GM10266 (cell line): ENCODE results near the gene SMIM36.
A peak's percentile ranks its signal among the peaks of the same experiment; 100 is the strongest.

Experiments
- DNase-seq: peaks from one replicate; pipeline ENCODE4 v3.0.0; 2012; ENCODE audit errors: extremely low spot score
- TF ChIP-seq, protein P1 (sequence below): IDR thresholded peaks from 2 replicates; pipeline ENCODE4 v1.5.1; 2012; ENCODE audit warnings: mild to moderate bottlenecking, low read depth; ENCODE audit not compliant: control insufficient read depth, insufficient read depth; ENCODE audit errors: missing control alignments

Gene SMIM36

GRCh38 chr17:55540414-55541091, 29.3 kb upstream of the SMIM36 start:
- TF ChIP-seq, protein P1, sequence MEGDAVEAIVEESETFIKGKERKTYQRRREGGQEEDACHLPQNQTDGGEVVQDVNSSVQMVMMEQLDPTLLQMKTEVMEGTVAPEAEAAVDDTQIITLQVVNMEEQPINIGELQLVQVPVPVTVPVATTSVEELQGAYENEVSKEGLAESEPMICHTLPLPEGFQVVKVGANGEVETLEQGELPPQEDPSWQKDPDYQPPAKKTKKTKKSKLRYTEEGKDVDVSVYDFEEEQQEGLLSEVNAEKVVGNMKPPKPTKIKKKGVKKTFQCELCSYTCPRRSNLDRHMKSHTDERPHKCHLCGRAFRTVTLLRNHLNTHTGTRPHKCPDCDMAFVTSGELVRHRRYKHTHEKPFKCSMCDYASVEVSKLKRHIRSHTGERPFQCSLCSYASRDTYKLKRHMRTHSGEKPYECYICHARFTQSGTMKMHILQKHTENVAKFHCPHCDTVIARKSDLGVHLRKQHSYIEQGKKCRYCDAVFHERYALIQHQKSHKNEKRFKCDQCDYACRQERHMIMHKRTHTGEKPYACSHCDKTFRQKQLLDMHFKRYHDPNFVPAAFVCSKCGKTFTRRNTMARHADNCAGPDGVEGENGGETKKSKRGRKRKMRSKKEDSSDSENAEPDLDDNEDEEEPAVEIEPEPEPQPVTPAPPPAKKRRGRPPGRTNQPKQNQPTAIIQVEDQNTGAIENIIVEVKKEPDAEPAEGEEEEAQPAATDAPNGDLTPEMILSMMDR: no peak
- DNase-seq: no peak

DNA sequence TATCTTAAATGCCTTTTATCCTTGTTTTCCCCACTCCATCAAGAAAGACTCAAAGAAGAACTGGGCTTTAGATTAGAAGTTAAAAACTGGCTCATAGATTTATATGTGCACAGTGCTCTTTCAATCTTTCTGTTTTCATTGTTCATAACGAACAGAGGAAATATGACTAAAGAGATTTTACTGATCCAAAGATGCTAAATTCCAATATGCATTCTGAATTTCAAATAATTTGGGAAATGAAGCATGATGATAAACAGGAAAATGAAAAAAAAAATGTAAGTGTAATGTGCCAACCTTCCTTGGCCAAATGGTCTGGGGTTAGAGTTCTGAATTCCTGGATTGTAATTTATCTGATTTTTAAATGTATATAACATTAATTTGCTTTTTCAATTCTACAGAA, 25.0 kb upstream of the SMIM36 start:
- DNase-seq: no peak
- TF ChIP-seq, protein P1: no peak

- no peak for DNase-seq
- TF ChIP-seq, protein P1: no peak
Observed at GRCh38 chr17:55533608-55534007, 22.4 kb upstream of the SMIM36 start.

GRCh38 chr17:55532670-55533069, 21.4 kb upstream of the SMIM36 start:
- no peak for DNase-seq
- TF ChIP-seq, protein P1: no peak

DNA sequence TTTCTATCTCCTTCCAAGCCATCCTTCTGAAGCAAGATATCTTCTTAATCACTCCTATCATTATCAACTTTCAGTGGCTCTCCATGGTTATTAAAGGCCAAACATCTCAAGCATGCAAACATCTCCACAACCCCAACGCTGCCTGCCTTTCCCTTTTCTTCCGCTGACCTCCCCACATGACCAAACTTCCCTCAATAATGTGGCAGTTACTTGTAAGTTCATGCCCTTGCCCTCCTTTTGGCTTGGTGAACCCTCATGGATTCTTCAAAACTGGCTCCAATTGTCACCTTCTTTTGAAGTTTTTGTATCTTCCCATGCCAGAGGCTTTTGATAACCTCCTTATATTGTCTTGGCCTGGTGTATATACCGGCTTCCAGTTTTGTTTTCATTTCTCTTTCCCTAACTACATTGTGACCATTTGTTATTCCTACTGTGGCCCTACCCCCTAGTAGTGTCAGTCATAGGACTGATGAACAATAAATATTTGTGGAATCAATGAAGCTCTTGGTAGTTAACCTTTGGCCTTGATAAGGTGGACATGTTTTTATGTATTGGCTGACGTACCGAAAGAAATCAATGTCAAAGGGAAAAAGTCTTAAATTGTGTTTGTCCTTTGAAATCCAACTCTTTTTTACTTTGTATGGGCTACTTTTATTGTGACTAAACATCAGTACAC, 19.9 kb upstream of the SMIM36 start:
- DNase-seq: no peak
- TF ChIP-seq, protein P1: no peak

DNA sequence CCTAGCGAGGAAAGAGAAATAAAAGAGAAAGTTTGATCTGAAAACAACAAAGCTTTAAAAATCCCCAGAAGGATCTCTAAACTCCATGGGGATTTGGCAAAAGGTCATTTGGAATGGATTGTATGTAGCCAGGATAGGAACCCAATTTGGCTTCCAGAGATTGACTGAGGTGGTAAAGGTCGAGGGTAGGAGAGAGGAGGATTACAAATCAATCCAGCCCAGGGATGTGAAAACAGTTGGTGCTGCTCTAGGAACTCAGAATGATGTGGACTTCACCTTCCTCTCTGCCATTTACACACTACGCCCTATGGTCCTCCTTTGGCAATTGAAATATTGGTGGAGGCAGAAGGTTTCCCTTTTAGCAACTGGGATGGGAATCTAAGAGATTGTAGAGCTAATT, 18.8 kb upstream of the SMIM36 start:
- TF ChIP-seq, protein P1: no peak
- no peak for DNase-seq

- TF ChIP-seq, protein P1: peak; percentile 56
- peak; percentile 16 for DNase-seq
Observed at GRCh38 chr17:55527540-55528118, 16.4 kb upstream of the SMIM36 start.
